Fibroblast of gingiva (primary cell): ENCODE results near the gene SLIT3.

Source experiments
- DNase-seq: peaks from one replicate; pipeline ENCODE4 v3.0.0-alpha.2; 2011; ENCODE audit warnings: low read depth

SLIT3 gene

GRCh38 chr5:169300468-169301385 is at the start of gene SLIT3:
Gene SLIT3 (minus strand): TSS chr5:169301139. CDS start chr5:169300709, 430 bp downstream.
- peak; percentile 83 for DNase-seq

- peak; percentile 46 for DNase-seq
Measured at GRCh38 chr5:169350016-169350415, 49.1 kb upstream of the SLIT3 start.

- peak; percentile 45 for DNase-seq
Measured at GRCh38 chr5:169347786-169348185, 46.8 kb upstream of the SLIT3 start.

GRCh38 chr5:169344629-169345028 is 43.7 kb upstream of the SLIT3 start:
- peak; percentile 64 for DNase-seq

- DNase-seq = no peak
Measured at GRCh38 chr5:169343766-169344165, 42.8 kb upstream of the SLIT3 start.

GRCh38 chr5:169341556-169341955 is 40.6 kb upstream of the SLIT3 start:
- no peak for DNase-seq

- no peak for DNase-seq
Measured at GRCh38 chr5:169339869-169340268, 38.9 kb upstream of the SLIT3 start.

GRCh38 chr5:169336242-169336641 is 35.3 kb upstream of the SLIT3 start:
- DNase-seq = no peak

- DNase-seq = no peak
Measured at GRCh38 chr5:169335806-169336205, 34.9 kb upstream of the SLIT3 start.

GRCh38 chr5:169333518-169333917 is 32.6 kb upstream of the SLIT3 start:
- no peak for DNase-seq

GRCh38 chr5:169331292-169331852 is 30.4 kb upstream of the SLIT3 start:
- DNase-seq = peak; percentile 36

GRCh38 chr5:169328401-169328800 is 27.5 kb upstream of the SLIT3 start:
- no peak for DNase-seq

GRCh38 chr5:169325273-169325672 is 24.3 kb upstream of the SLIT3 start:
- no peak for DNase-seq

GRCh38 chr5:169318556-169318955 is 17.6 kb upstream of the SLIT3 start:
- DNase-seq = no peak

GRCh38 chr5:169307646-169308045 is 6.7 kb upstream of the SLIT3 start:
- no peak for DNase-seq

- no peak for DNase-seq
Measured at GRCh38 chr5:169305366-169305765, 4.4 kb upstream of the SLIT3 start.

- no peak for DNase-seq
Measured at GRCh38 chr5:169304175-169304574, 3.2 kb upstream of the SLIT3 start.

GRCh38 chr5:169303119-169303515 is 2.2 kb upstream of the SLIT3 start:
- DNase-seq = no peak

GRCh38 chr5:169302491-169303118 is 1.7 kb upstream of the SLIT3 start:
- peak; percentile 93 for DNase-seq

- no peak for DNase-seq
Measured at GRCh38 chr5:169301986-169302385, 1.0 kb upstream of the SLIT3 start.

GRCh38 chr5:169301386-169301934 is 521 bp upstream of the SLIT3 start:
- peak; percentile 26 for DNase-seq

GRCh38 chr5:169299663-169300467 is 1.1 kb downstream of the SLIT3 start:
- peak; percentile 29 for DNase-seq
